Activated CD4-positive, alpha-beta memory T cell treated with anti-CD3 and anti-CD28 coated beads, Interleukin-2, amount 10 ng/mL, durations not matched to agents 7 days and 5 days (primary cell): ENCODE measurements around the gene KCNQ1. TPM values are rescaled to one million over a fixed set of nuclear protein-coding genes. Genes with fewer than 3 reads are reported as not detected.

Experiments
- CTCF ChIA-PET: fragments of 350-600 bp; sonication (Branson Sonifier 250); formaldehyde crosslinking; loops from one replicate; lab custom pipeline; 2021; ENCODE audit warnings: antibody characterized with exemption, inconsistent platforms; lab: Charles Lee
- POLR2A ChIA-PET: fragments of 350-600 bp; sonication (Branson Sonifier 250); formaldehyde crosslinking; loops from one replicate; lab custom pipeline; 2021; ENCODE audit warnings: antibody characterized with exemption; lab: Charles Lee
- DNase-seq: peaks from one replicate; pipeline ENCODE4 v3.0.0-alpha.2; 2020
- H3K27ac Mint-ChIP-seq: one replicate; pipeline ENCODE4 v1.8.0; 2021; ENCODE audit warnings: mild to moderate bottlenecking, mixed read lengths
- H3K27me3 Mint-ChIP-seq: one replicate; pipeline ENCODE4 v1.8.0; 2021; ENCODE audit warnings: mixed read lengths
- H3K36me3 Mint-ChIP-seq: one replicate; pipeline ENCODE4 v1.8.0; 2021; ENCODE audit warnings: low read depth, mixed read lengths
- H3K4me1 Mint-ChIP-seq: one replicate; pipeline ENCODE4 v1.8.0; 2021; ENCODE audit warnings: mixed read lengths
- H3K4me3 Mint-ChIP-seq: one replicate; pipeline ENCODE4 v1.8.0; 2021; ENCODE audit warnings: mild to moderate bottlenecking, mixed read lengths
- H3K9me3 Mint-ChIP-seq: one replicate; pipeline ENCODE4 v1.8.0; 2021; ENCODE audit warnings: mixed read lengths
- total RNA-seq, 2 experiments: library from RNA; stranded (reverse); gene quantifications; one replicate each; pipeline ENCODE4 v1.2.3, GENCODE V29; 2021

Gene KCNQ1
- total RNA-seq, 2 experiments from 2014 or later = 14.8 to 15.0 TPM

DNA sequence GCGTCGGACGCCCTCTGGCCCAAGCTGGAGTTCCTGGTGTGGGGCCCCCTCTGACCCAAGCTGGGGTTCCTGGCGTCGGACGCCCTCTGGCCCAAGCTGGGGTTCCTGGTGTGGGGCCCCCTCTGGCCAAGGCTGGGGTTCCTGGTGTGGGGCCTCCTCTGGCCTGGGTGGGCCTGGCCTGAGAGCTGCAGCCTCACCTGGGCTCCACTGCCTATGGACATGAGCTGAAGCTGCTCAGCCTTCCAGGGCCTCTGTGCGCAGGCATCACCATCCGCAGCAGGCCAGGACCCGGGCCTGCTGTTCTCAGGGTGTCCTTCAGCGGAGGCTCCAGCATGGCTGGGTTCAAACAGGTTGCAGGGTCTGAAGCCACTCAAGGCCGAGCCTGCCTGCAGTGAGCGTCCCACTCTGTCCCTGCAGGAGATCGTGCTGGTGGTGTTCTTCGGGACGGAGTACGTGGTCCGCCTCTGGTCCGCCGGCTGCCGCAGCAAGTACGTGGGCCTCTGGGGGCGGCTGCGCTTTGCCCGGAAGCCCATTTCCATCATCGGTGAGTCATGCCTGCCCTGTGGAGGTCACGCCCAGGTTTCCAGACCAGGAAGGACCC lies 125.5 kb downstream of the KCNQ1 start:
- Mint-ChIP-seq H3K4me3 (no peak overlapping the region), H3K27me3 (no peaks in the 10 kb centered on the region), H3K4me1 (no peaks in the 10 kb centered on the region), H3K9me3 (no peaks in the 10 kb centered on the region), H3K27ac (no peak overlapping the region), H3K36me3 (no peaks in the 10 kb centered on the region)
- no peak for DNase-seq
- POLR2A ChIA-PET = no interaction called here
- CTCF ChIA-PET = no interaction called here

DNA sequence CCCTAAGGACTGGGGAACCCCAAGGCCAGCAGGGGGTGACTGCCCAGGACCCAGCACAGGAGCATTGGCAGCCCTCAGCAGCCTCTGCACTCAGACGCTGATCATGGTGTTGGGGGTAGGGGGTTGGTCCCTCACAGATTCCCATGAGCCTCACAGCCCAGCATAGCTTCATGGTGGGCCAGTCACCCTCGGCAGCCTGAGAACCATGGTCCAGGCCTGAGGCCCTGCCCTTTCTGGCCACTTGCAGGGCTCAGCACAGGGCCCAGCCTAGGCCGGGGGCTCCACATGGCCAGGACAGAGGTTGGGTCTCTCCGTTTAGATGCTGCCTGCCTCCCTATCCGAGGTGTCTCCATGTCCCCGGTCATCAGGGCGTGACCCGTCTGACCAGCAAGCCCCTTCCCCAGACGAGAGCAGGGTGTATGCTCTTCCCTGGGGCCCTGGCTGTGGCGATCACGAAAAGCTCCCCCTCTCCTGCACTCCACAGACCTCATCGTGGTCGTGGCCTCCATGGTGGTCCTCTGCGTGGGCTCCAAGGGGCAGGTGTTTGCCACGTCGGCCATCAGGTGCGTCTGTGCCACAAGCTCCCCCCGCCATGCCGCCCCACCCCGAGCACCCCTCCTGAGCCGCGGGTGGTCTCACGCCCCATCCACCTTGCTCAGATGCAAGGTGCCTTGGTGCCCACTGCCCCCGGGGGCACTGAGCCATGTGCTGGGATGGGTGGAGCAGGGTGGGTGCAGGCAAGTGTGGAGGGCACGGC lies 126.2 kb downstream of the KCNQ1 start:
- ChIA-PET POLR2A (no interaction called here), CTCF (no interaction called here)
- H3K4me3 Mint-ChIP-seq = no peak overlapping the region
- no peaks in the 10 kb centered on the region for H3K27me3 Mint-ChIP-seq
- no peak overlapping the region for H3K27ac Mint-ChIP-seq
- H3K36me3 Mint-ChIP-seq = no peaks in the 10 kb centered on the region
- H3K9me3 Mint-ChIP-seq = no peaks in the 10 kb centered on the region
- no peaks in the 10 kb centered on the region for H3K4me1 Mint-ChIP-seq
- no peak for DNase-seq

DNA sequence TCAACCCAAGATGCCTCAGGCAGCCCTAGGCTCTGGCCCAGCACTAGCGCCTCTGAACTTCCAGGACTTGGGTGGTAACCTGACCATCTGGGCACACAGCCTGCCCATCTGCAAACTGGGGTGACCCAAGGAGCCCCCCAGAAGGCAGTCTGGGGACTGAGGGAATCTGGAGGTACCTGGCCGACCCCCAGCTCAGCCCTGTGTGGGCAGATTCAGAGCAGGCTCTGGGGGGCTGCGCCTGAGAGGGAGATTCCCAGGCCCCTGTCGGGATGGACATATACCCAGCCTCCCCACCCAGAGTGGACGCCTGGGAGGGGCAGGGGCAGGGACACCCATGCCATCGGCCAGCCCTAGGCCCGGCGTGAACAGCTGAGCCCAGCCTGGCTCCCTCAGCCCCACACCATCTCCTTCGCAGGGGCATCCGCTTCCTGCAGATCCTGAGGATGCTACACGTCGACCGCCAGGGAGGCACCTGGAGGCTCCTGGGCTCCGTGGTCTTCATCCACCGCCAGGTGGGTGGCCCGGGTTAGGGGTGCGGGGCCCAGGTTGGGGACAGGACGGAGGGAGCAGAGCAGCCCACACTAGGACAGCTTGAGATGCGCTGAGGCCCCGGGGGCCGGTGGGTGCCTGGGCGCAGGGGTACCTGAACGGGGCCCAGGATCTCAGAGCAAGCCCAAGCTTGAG lies 126.9 kb downstream of the KCNQ1 start:
- no peak for DNase-seq
- no peaks in the 10 kb centered on the region for H3K27me3 Mint-ChIP-seq
- ChIA-PET POLR2A (no interaction called here), CTCF (no interaction called here)
- no peaks in the 10 kb centered on the region for H3K4me1 Mint-ChIP-seq
- no peaks in the 10 kb centered on the region for H3K9me3 Mint-ChIP-seq
- H3K27ac Mint-ChIP-seq = no peak overlapping the region
- H3K4me3 Mint-ChIP-seq = no peak overlapping the region
- no peaks in the 10 kb centered on the region for H3K36me3 Mint-ChIP-seq

DNA sequence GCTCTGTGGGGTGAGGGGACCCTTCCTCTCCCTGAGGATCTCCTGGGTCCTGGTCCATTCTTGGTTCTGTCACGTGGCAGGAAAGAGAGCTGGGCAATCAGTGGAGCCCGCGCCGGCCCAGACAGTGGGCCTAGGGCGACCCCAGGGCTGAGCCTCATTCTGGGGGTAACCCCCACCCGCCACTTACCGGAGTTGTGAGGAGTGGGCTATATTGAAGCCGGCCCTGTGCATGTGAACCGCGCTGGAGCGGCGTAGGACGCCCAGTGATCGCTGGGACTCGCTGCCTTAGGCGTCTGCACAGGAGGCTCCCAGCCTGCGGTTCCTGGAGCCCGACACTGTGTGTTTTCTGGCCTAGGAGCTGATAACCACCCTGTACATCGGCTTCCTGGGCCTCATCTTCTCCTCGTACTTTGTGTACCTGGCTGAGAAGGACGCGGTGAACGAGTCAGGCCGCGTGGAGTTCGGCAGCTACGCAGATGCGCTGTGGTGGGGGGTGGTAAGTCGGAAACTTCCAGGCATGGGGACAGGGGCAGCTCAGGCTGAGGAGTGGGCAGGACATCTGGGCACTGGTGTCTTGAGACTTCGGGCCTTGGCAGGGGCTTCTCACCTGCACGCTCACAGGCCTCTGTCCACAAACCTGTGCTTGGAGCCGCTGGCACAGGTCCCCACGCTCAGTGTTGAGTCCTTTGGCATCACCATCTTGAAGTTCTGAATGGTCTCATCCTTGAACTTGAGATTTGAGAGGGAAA lies 127.9 kb downstream of the KCNQ1 start:
- DNase-seq = no peak
- Mint-ChIP-seq H3K4me3 (no peak overlapping the region), H3K4me1 (no peaks in the 10 kb centered on the region), H3K27ac (no peak overlapping the region), H3K27me3 (no peaks in the 10 kb centered on the region), H3K36me3 (no peaks in the 10 kb centered on the region), H3K9me3 (no peaks in the 10 kb centered on the region)
- CTCF ChIA-PET = no interaction called here
- POLR2A ChIA-PET = no interaction called here

DNA sequence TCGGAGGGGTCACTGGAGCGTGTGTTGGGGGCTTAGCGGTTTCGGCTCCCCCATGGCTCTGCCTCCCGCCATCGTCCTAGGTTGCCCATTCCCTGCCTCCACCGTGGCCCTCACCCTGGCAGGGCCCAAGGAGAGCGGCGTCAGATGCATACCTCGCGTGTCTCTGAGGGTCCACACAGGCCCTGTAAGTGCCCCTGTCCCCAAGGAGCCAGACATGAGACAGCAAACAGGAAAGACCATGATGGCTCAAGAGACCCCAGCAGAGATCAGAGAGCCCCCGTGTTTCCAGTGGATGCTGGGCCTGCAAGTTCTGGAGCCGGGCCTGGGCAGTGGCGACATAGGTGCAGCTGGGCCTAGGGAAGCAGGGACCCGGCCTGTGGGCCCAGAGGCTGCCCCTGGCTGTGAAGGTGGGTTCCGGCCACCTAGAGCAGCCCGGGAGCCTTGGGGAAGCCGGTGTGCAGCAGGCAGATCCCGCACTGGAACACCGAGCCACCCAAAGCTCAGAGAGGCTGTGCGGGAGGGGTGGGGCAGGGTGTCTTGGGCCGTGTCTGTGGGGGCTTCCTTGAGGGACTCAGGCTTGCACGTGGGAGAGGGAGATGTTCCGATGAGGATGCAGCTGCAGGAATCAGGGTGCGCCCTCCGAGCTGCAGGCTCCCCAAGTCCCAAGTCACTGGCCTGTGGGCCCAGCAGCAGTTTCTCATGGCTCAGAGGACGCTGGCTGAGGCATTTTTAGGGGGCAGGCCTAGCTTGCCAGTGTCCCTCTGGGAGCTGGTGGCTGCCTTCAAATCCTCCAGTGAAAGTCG lies 128.6 kb downstream of the KCNQ1 start:
- H3K27ac Mint-ChIP-seq = no peak overlapping the region
- no peak overlapping the region for H3K4me3 Mint-ChIP-seq
- POLR2A ChIA-PET = no interaction called here
- no peaks in the 10 kb centered on the region for H3K27me3 Mint-ChIP-seq
- H3K9me3 Mint-ChIP-seq = no peaks in the 10 kb centered on the region
- no peak for DNase-seq
- no peaks in the 10 kb centered on the region for H3K36me3 Mint-ChIP-seq
- H3K4me1 Mint-ChIP-seq = no peaks in the 10 kb centered on the region
- CTCF ChIA-PET = no interaction called here

DNA sequence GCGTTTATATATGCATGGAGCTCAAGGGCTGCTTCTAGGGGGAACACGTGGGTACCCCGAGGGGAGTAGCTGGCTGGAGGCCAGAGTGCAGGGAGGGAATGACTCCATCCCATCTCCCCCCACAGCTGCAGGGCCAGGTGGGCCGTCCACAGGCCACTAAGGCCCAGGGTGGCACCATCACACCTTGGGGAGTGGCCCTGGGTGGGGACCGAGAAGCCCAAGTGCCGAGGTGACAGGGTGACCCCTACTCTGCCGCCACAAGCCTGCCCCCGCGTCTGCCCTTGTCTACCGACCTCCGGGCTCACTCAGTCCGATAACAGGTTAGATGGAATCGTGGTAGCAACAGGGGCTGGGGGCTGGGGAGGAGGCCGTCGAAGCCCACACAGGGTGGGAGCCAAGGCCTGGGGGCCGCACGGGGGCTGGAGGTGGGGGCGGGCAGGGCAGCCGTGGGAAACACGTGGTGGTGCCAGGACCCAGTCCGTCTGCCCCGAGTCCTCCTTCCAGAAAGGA lies 129.3 kb downstream of the KCNQ1 start:
- Mint-ChIP-seq H3K36me3 (no peaks in the 10 kb centered on the region), H3K4me1 (no peaks in the 10 kb centered on the region), H3K27ac (no peak overlapping the region), H3K4me3 (no peak overlapping the region), H3K27me3 (no peaks in the 10 kb centered on the region), H3K9me3 (no peaks in the 10 kb centered on the region)
- no peak for DNase-seq
- ChIA-PET CTCF (no interaction called here), POLR2A (no interaction called here)

DNA sequence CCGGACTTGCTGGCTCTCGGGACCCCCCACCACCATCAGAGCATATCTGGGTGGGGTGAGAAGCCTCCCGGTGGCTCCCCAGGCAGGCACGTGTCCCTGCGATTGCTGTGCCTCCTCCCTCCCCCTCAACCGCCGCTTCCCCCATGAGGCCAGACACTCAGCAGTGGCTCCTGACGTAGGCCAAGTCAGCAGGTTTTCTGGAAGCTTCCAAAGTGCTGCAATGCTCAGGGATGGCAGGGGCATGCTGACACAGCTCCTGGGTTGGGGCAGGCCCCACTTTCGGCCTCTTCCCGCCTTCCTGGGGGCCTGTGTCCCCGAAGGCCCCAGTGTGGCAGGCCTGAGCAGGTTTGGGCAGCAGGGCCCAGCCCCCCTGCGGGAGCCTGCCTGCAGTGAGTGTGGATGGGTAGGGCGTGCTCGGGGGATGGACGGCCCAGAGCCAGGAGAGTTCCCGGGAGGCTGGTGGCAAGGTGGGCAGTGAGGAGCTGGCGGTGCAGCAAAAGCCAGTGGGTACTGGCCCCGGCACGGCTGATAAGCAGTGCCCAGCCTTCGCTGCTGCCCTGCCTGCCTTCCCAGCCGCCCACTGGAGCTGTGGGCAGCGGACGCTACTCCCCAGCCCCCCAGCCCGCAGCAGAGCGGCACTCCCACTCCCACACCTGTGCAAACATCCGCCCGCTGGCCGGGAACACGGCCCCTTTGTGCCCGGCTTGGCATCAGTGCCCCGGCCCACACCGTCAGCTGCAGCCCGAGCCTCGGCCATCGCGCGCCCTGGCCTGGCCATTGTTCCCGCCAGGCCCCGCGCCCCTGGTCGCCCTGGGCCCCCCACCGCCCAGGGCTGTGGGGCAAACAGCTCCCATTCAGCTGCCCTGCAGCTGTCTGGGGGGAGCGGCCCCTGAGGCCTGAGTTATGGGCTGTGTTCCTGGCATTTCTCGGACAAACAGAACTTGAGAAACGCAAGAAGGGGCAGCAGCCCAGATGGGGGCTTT lies 130.0 kb downstream of the KCNQ1 start:
- no peak overlapping the region for H3K27ac Mint-ChIP-seq
- no peak overlapping the region for H3K4me3 Mint-ChIP-seq
- H3K36me3 Mint-ChIP-seq = no peaks in the 10 kb centered on the region
- DNase-seq = no peak
- H3K9me3 Mint-ChIP-seq = no peaks in the 10 kb centered on the region
- H3K4me1 Mint-ChIP-seq = no peaks in the 10 kb centered on the region
- no peaks in the 10 kb centered on the region for H3K27me3 Mint-ChIP-seq
- CTCF ChIA-PET = no interaction called here
- POLR2A ChIA-PET = no interaction called here

DNA sequence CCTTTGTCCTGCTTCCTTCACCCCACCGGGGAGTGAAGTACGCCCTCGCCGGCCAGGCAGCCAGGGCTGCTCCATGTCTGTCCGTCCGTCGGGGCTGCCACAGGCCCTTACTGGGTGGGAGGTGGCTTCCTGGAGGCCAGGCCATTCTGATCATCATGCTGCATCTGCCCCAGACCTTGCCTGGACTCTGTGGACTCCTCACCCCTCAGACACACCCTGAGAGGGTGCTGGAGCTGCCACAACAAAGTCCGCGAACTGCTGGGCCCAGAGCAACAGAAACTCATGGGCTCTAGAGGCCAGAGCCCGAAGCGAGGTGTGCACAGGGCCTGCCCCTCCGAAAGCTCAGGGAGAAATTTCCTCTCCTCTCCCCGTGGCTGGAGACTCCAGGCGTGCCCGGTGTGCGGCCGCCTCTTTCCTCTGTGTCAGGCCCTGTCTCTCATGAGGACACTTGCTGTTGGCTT lies 130.8 kb downstream of the KCNQ1 start:
- H3K4me1 Mint-ChIP-seq = no peaks in the 10 kb centered on the region
- H3K9me3 Mint-ChIP-seq = no peaks in the 10 kb centered on the region
- no peaks in the 10 kb centered on the region for H3K27me3 Mint-ChIP-seq
- no peak overlapping the region for H3K27ac Mint-ChIP-seq
- ChIA-PET POLR2A (no interaction called here), CTCF (no interaction called here)
- H3K36me3 Mint-ChIP-seq = no peaks in the 10 kb centered on the region
- H3K4me3 Mint-ChIP-seq = no peak overlapping the region
- DNase-seq = no peak

DNA sequence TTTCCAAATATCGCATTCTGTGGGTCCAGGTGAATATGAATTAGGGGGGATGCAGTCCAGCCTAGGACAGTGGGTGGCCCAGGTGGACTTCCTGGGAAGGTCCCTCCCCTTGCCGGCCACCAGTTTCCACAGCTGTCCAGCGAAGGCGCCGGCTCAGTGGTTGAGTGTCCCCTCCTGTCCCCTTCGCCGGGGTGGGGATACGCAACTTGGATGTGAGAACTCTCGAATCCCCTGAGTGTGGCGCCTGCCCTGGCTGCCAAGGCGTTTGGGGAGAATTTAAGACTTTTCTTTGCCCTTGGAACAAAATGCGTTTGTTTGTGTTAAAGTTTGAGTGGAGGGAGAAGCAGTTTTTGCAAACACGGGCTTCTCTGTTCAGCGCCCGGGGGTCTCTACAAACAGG lies 131.3 kb downstream of the KCNQ1 start:
- H3K9me3 Mint-ChIP-seq = no peaks in the 10 kb centered on the region
- CTCF ChIA-PET = no interaction called here
- POLR2A ChIA-PET = no interaction called here
- H3K27ac Mint-ChIP-seq = no peak overlapping the region
- no peak overlapping the region for H3K4me3 Mint-ChIP-seq
- DNase-seq = no peak
- H3K36me3 Mint-ChIP-seq = no peaks in the 10 kb centered on the region
- no peaks in the 10 kb centered on the region for H3K4me1 Mint-ChIP-seq
- H3K27me3 Mint-ChIP-seq = no peaks in the 10 kb centered on the region

DNA sequence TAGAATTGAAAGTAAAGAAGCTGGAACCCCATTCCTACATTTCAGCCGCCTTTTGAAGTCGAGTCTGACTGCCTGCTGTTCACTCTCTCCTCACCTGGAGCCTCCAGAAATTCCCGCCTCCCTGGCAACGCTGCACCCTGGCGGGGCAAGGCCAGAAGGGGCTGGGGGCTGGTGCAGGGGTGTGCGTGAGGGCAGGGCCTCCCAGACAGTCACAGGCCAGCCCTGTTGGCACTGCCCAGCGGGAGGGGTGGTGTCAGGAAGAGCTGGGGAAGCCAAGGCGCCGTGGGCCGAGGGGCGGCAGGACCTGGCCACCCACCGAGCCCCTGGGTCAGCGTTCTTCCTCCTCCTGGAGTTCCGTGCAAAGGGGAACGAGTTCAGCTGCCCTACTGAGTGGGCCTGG lies 131.7 kb downstream of the KCNQ1 start:
- H3K27ac Mint-ChIP-seq = no peak overlapping the region
- no peaks in the 10 kb centered on the region for H3K27me3 Mint-ChIP-seq
- DNase-seq = no peak
- CTCF ChIA-PET = no interaction called here
- H3K4me3 Mint-ChIP-seq = no peak overlapping the region
- no peaks in the 10 kb centered on the region for H3K36me3 Mint-ChIP-seq
- no peaks in the 10 kb centered on the region for H3K9me3 Mint-ChIP-seq
- POLR2A ChIA-PET = no interaction called here
- H3K4me1 Mint-ChIP-seq = no peaks in the 10 kb centered on the region

DNA sequence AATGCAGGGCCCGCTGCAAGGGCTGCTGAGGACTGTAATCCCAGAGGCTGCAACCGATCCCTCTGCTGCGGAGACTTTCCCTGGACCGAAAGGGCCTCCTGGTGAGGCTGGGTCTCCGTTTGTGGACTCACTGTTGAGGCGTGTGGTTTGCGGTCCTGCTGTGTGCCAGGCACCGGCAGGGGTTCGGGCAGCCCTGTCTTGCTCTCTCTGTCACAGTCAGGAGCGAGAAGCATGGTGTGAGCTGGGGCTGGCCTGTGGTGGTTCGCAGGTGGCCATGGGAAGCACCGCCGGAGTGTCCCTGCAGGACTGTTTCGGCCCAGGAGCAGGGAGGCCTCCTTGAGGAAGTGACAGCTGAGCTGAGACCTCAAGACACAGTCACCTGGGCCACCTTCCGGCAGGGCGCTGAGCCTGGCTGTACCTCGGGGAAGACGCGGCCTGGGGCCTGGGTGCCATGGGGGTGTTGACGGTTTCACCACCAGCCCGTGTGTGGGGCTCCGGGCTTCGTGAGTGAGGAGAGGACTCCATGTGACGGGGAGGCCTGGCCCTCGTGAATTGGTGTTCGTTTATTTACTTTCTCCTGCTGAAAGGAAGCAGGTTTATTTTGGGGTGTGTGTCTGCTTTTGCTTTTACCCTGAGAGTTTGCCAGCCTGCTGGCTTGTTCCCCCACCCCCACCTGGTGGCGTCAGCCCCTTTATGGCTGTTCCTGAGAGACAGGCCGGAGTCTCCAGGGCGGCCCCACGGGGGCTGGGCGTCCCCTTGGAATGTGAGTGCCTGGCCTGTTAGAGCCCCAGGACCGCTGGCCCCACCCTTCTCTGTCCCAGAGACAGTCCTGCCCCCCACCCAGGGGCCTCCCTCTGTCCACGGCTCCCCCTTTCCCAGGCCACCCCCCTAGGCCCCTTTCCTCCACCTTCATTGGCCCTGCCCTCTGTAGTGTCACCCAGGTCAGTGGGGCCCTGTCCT lies 132.5 kb downstream of the KCNQ1 start:
- H3K27ac Mint-ChIP-seq = no peak overlapping the region

More for the DNA sequence above, 132.5 kb downstream of the KCNQ1 start:
- H3K27me3 Mint-ChIP-seq = no peaks in the 10 kb centered on the region
- no peaks in the 10 kb centered on the region for H3K9me3 Mint-ChIP-seq
- H3K36me3 Mint-ChIP-seq = no peaks in the 10 kb centered on the region
- no peak for DNase-seq
- H3K4me1 Mint-ChIP-seq = no peaks in the 10 kb centered on the region
- ChIA-PET CTCF (no interaction called here), POLR2A (no interaction called here)
- no peak overlapping the region for H3K4me3 Mint-ChIP-seq
